ENCODE measurements around the gene GPC2.
"Not testable (repeated sequence)": the region's sequence is repeated elsewhere in the genome, so short reads cannot be mapped to it uniquely, and the experiment has no call there.

GPC2 gene

DNA sequence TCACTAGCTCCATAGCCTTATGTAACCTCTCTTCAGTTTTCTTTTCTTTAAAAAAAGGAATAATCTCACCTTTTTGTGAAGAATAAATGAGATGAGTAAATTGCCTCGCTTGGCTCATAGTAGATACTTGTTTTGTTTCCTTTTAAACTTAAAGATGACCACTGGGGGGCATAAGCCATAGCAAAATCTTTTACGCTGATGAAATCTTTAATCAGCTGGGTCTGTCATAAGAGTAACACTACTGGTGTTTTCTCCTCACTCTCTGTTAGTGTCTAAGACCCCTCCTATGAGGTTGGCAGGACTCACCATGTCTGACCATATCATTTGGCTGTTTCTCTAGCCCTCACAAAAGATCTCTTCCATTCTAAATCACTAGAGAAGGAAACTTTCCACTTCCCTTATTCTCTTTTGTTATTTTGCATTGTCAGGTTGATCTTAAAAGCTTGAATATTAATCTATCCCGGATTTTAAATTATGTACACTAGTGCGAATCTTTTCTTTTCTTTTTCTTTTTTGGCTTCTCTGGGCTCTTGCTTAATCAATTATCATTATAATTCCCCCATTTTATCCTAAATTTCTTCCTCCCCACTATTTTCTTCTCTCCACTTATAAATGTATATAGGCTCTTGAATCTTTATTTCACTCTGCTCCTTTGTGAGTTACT is 13.0 kb upstream of the GPC2 start:
- peak; percentile 38 for DNase-seq (ENCODE audit: low spot score)
- TF ChIP-seq, protein P1, sequence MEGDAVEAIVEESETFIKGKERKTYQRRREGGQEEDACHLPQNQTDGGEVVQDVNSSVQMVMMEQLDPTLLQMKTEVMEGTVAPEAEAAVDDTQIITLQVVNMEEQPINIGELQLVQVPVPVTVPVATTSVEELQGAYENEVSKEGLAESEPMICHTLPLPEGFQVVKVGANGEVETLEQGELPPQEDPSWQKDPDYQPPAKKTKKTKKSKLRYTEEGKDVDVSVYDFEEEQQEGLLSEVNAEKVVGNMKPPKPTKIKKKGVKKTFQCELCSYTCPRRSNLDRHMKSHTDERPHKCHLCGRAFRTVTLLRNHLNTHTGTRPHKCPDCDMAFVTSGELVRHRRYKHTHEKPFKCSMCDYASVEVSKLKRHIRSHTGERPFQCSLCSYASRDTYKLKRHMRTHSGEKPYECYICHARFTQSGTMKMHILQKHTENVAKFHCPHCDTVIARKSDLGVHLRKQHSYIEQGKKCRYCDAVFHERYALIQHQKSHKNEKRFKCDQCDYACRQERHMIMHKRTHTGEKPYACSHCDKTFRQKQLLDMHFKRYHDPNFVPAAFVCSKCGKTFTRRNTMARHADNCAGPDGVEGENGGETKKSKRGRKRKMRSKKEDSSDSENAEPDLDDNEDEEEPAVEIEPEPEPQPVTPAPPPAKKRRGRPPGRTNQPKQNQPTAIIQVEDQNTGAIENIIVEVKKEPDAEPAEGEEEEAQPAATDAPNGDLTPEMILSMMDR (IDR thresholded peaks at IDR 0.05; ENCODE audit: extremely low read depth, insufficient read depth, missing control alignments): peak; percentile 55
- in situ Hi-C loops (cut with MboI; ENCODE audit: low pct_unique_long_range_greater_than_20kb, low sequenced_read_pairs, unreplicated experiment): no loop called here

DNA sequence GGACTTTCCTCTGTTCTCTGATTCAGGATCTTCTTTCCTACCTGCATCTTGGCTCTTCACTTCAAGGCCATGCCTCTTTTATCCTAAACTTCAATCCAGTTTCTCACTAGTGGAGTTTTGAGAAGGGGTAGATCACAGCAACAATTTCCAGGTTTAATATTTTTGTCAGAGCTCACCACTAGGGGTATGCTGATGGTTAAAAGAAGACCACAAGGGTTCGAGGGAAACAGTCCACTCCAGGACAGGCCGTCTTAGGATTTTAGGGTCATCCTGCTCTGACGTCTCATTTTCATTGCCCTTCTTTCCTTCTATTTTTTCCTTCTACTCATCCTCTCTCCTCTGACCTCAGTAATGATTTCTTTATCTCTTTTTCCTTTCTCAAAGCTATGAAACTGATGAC is 11.9 kb upstream of the GPC2 start:
- TF ChIP-seq, protein P1 (IDR thresholded peaks at IDR 0.05; ENCODE audit: extremely low read depth, insufficient read depth, missing control alignments): no peak
- DNase-seq (ENCODE audit: low spot score): no peak
- in situ Hi-C loops (cut with MboI; ENCODE audit: low pct_unique_long_range_greater_than_20kb, low sequenced_read_pairs, unreplicated experiment): no loop called here

DNA sequence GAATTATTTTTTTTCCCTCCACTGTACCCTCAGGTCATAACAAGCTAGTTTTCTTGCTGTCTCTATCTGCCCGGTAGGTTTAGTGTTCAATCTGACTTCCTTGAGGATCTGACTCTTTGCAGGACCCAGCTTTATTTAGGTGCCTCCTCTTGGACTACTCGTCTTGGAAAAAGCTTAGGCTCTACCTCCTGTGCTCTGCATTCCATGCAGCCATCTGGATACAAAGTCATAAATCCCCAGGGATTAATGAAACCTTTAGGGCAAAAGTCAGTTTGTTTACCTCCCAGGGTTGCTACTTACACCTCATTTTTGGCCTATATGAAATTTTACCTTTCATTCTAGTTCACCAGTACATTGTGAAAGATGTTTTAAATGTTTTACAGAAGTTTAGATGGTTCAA is 8.5 kb upstream of the GPC2 start:
- no peak for DNase-seq (ENCODE audit: low spot score)
- in situ Hi-C loops (cut with MboI; ENCODE audit: low pct_unique_long_range_greater_than_20kb, low sequenced_read_pairs, unreplicated experiment): no loop called here

DNA sequence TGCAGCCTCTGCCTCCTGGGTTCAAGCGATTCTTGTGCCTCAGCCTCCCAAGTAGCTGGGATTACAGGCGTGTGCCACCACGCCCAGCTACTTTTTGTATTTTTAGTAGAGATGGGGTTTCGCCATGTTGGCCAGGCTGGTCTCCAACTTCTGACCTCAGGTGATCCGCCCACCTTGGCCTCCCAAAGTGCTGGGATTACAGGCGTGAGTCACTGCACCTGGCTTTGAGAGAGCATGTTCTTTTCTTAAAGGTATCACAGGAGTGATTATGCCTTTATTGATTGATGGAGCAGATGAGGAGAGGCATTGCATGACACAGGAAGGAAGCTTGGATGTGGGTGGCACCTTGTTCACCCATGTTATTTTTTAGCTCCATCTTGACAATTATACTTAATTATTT is 5.9 kb upstream of the GPC2 start:
- in situ Hi-C loops (cut with MboI; ENCODE audit: low pct_unique_long_range_greater_than_20kb, low sequenced_read_pairs, unreplicated experiment): not testable (repeated sequence)

More for the DNA sequence above, 8.5 kb upstream of the GPC2 start:
- TF ChIP-seq, protein P1 (IDR thresholded peaks at IDR 0.05; ENCODE audit: extremely low read depth, insufficient read depth, missing control alignments): no peak

DNA sequence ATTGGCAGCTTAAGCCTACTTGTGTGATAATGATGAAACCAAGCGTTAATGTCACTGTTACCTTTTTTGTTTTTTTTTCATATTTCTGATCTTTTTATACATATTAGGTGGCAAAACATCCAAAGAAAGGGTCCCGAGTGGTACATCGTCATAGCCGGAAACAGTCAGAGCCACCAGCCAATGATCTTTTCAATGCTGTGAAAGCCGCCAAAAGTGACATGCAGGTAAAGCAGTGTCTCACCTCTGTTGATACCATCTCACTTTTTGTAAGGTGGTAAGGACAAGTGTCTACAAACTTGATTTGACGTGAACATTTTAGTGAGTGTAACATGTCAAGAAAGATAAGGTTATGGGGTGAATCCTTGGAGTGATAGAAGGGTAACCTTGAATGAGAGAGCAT is 5.4 kb upstream of the GPC2 start:
- DNase-seq (ENCODE audit: low spot score); in situ Hi-C loops (cut with MboI; ENCODE audit: low pct_unique_long_range_greater_than_20kb, low sequenced_read_pairs, unreplicated experiment): not testable (repeated sequence)

More for the DNA sequence above, 5.9 kb upstream of the GPC2 start:
- not testable (repeated sequence) for DNase-seq (ENCODE audit: low spot score)

DNA sequence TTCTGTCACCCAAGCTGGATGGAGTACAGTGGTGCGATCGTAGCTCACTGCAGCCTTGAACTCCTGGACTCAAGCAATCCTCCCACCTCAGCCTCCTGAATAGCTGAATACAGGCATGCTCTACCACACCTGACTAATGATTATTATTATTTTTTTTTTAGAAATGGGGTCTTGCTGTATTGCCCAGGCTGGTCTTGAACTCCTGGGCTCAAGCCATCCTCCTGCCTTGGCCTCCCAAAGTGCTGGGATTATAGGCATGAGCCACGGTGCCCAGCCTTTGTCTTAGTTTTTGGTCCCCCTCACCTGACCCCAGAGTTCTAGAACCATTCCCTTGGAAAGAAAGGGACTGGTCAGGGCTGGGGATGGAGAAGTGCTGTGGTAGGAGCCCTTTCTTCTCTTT is 2.9 kb upstream of the GPC2 start:
- DNase-seq (ENCODE audit: low spot score); in situ Hi-C loops (cut with MboI; ENCODE audit: low pct_unique_long_range_greater_than_20kb, low sequenced_read_pairs, unreplicated experiment): not testable (repeated sequence)

DNA sequence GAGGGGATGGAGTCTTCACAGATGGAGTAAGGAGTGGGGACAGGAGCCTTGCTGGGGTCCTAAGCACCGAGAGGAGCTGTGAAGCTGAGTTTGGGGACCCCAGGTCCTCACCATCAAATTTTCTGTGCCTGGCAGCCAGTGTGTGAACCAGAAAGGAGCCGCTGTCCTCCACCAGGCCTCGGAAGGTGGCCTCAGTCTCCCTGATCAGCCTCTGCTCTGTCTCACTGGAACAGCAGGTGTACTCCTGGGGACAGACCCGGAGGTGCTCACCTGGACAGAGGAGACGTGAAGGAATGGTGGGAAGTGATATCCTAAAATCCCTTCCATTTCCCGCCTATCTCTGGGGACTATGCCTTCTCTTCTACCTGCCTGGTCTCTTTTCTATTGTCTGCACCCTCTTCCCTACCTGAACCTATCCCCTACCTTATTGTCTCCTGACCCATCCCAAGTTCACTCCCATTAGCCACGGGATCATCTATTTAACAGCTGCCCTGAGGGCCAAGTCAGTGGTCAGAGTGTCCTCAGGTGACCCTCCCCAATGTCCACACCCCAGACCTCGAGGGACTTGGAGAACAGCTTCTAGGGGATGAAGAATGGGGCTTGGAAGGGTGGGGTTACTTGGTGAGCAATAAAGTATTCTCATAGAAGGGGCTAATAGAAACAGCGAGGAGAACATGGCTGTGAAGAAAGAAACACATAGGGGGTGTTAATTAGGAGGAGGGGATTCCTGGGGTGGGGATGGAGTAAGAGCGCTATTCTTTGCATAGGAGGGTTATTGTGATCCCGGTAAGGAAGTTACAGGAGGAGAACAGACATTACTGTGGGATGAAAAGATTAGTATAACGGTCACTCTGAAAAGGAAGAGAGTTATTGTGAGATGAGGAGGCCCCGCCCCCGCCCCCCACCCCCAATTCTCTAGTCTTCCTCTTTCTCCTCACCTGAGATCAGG is 811 bp downstream of the GPC2 start:
- in situ Hi-C loops (cut with MboI; ENCODE audit: low pct_unique_long_range_greater_than_20kb, low sequenced_read_pairs, unreplicated experiment): no loop called here
- peak; percentile 8 for DNase-seq (ENCODE audit: low spot score)
- TF ChIP-seq, protein P1 (IDR thresholded peaks at IDR 0.05; ENCODE audit: extremely low read depth, insufficient read depth, missing control alignments): no peak

DNA sequence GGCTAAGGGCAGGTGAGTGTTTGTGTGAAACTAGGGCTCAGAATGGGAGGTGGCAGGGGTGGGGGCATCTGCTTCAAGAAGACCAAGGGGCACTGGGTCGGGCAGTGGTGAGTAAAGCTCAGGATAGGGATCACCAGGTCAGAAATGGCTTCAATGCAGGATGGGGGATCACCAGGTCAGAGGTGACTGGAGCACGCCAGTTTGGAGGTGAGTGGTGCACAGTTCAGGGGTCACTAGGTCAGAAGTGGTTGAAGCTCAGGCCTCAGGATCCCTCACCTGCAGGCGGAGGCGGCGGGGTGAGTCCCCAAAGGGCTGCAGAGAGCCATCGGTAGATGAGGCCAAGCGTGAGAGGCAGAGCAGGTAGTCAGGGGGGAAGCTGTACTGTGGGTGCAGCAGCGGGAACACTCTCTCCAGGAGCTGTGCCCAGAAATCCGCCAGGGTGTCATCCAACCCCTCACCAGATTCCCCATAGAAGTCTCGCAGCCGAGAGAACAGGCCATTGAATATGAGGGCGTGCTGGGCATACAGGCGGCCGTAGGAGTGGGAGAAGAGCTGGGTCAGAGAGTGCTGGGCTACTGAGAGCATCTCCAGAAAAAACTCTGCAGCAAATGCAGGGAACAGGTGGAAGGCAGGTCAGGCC is 1.8 kb downstream of the GPC2 start:
- TF ChIP-seq, protein P1 (IDR thresholded peaks at IDR 0.05; ENCODE audit: extremely low read depth, insufficient read depth, missing control alignments): no peak
- in situ Hi-C loops (cut with MboI; ENCODE audit: low pct_unique_long_range_greater_than_20kb, low sequenced_read_pairs, unreplicated experiment): no loop called here
- no peak for DNase-seq (ENCODE audit: low spot score)

Data from GM13977 (cell line).